ENCODE results near the gene METTL24. TPM values are rescaled to one million over a fixed set of nuclear protein-coding genes. Genes with fewer than 3 reads are reported as not detected.

Gene METTL24
- total RNA-seq, 1 experiment from 2014 or later = 0.61 TPM

DNA sequence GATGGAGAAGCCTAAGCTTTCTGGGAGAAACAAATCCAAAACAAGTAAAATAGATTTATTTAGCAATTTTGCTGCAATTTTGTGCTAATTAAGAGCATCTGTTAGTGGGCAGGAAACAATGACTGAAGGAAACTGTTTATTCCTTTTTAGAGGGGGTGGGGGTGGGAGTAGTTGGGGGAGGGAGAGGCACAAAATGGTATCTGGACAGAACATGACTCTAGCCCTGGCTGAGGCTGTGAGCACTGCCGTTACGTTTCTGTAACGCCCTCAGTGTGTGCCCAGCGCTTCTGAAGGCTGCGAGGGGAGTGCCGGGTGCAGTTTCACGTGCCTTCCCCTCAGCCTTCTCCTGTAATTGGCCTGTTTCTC, 28.8 kb downstream of the METTL24 start:
- no peak overlapping the region for H3K27ac ChIP-seq (ENCODE audit: insufficient read length, low read depth, low read length)
- H4K91ac ChIP-seq (ENCODE audit: insufficient read length, low read depth, low read length) = no peak overlapping the region
- H3K27ac Mint-ChIP-seq = no peak overlapping the region
- H2BK5ac ChIP-seq (ENCODE audit: insufficient read length, low read length) = no peak overlapping the region
- H3K23me2 ChIP-seq (ENCODE audit: insufficient read length, low read depth, low read length, poor library complexity, severe bottlenecking) = peaks cover 3% of the 10 kb centered on the region
- no peak overlapping the region for H3K9ac ChIP-seq (ENCODE audit: extremely low read depth, insufficient read length, low read length)
- H3K36me3 Mint-ChIP-seq (ENCODE audit: insufficient read depth in 1 of 3, low read depth in 3 of 3) = no peaks in the 10 kb centered on the region
- no peak for DNase-seq
- H3K4me2 ChIP-seq (ENCODE audit: insufficient read depth, insufficient read length, low read length) = no peak overlapping the region
- H2AK5ac ChIP-seq (ENCODE audit: insufficient read length, low read length) = no peak overlapping the region
- H3K79me1 ChIP-seq (ENCODE audit: insufficient read depth, low read depth, low read length, poor library complexity, severe bottlenecking) = no peaks in the 10 kb centered on the region
- no peak overlapping the region for H4K5ac ChIP-seq (ENCODE audit: insufficient read length, low read depth, low read length)
- TF ChIP-seq, protein P1, sequence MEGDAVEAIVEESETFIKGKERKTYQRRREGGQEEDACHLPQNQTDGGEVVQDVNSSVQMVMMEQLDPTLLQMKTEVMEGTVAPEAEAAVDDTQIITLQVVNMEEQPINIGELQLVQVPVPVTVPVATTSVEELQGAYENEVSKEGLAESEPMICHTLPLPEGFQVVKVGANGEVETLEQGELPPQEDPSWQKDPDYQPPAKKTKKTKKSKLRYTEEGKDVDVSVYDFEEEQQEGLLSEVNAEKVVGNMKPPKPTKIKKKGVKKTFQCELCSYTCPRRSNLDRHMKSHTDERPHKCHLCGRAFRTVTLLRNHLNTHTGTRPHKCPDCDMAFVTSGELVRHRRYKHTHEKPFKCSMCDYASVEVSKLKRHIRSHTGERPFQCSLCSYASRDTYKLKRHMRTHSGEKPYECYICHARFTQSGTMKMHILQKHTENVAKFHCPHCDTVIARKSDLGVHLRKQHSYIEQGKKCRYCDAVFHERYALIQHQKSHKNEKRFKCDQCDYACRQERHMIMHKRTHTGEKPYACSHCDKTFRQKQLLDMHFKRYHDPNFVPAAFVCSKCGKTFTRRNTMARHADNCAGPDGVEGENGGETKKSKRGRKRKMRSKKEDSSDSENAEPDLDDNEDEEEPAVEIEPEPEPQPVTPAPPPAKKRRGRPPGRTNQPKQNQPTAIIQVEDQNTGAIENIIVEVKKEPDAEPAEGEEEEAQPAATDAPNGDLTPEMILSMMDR (conservative IDR thresholded peaks at IDR 0.05) = no peak
- H3K9me3 ChIP-seq (ENCODE audit: control insufficient read depth, low read depth, low read length) = no peaks in the 10 kb centered on the region
- H2BK15ac ChIP-seq (ENCODE audit: low read depth, low read length) = no peak overlapping the region
- no peaks in the 10 kb centered on the region for H3K79me2 ChIP-seq (ENCODE audit: insufficient read depth, low read length)
- H3K14ac ChIP-seq (ENCODE audit: insufficient read depth, low read length) = no peak overlapping the region
- H3K18ac ChIP-seq (ENCODE audit: insufficient read length, low read depth, low read length) = no peak overlapping the region
- no peak overlapping the region for H2AFZ ChIP-seq (ENCODE audit: low read length)
- WGBS (ENCODE audit: extremely low coverage, insufficient read length, low lambda C conversion rate) = no CpG with 5 or more reads among the region's 7 CpGs
- H3K9me3 Mint-ChIP-seq = no peaks in the 10 kb centered on the region
- no peak overlapping the region for H3K23ac ChIP-seq (ENCODE audit: insufficient read length, low read depth, low read length)
- no peak overlapping the region for H3K4me3 Mint-ChIP-seq
- H2BK20ac ChIP-seq (ENCODE audit: low read depth, low read length, poor library complexity, severe bottlenecking) = no peak overlapping the region
- H3K56ac ChIP-seq (ENCODE audit: insufficient read length, low read depth, low read length) = no peak overlapping the region
- H2BK120ac ChIP-seq (ENCODE audit: low read depth, low read length, poor library complexity, severe bottlenecking) = no peak overlapping the region
- no peaks in the 10 kb centered on the region for H3K27me3 Mint-ChIP-seq (ENCODE audit: low read depth)
- no peaks in the 10 kb centered on the region for H4K20me1 ChIP-seq (ENCODE audit: control insufficient read depth, insufficient read depth, insufficient read length)
- no peaks in the 10 kb centered on the region for H3K27me3 ChIP-seq (ENCODE audit: insufficient read depth, low read length)
- H3K4me1 ChIP-seq (ENCODE audit: insufficient read depth, low read length) = no peaks in the 10 kb centered on the region; the same call in 1 of the 2 replicates
- H3K4me1 Mint-ChIP-seq = peaks cover 25 to 44% of the 10 kb centered on the region in 2 experiments
- H3T11ph ChIP-seq (ENCODE audit: low read length) = no peak overlapping the region
- no peak overlapping the region for H3K4ac ChIP-seq (ENCODE audit: low read depth, low read length)
- no peak overlapping the region for H2BK12ac ChIP-seq (ENCODE audit: insufficient read length, low read depth, low read length)
- no peak overlapping the region for H4K8ac ChIP-seq (replicated peaks; ENCODE audit: insufficient read length, low read depth, low read length)

All from H9 (cell line).